ENCODE results near the gene CTSE. TPM values are rescaled to one million over a fixed set of nuclear protein-coding genes. Genes with fewer than 3 reads are reported as not detected.

CTSE gene
- total RNA-seq, 2 experiments from 2014 or later: not detected

DNA sequence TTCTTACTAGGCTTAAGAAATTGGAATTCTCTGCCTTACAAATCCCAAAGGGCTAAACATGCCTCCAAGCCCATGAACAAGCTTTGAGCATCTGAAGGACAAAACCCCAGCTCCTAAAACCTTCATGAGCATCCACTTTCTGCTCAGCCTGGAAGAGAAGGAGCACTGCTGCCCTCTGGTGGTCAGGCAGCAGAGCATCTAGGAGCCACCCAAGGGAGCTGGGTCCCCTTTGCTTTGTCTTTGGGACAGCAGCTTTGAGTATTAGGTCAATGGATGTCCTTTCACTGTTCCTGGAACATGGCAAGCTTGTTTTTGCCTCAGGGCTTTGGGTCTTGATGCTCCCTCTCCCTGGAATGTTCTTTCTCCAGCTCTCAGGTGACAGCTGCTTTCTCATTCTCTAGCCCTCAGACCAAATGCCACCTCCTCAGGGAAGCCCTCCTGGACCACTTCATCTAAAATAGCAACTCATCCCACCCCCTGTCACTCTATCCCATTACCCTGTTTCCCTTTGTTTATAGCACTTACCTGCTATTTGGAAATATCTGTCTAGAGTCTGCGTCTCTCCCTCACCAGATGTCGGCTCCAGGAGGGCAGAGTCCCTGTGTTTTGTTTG lies 46.2 kb downstream of the CTSE start:
- peaks cover 9% of the 10 kb centered on the region for H3K27me3 Mint-ChIP-seq
- H3K36me3 Mint-ChIP-seq (ENCODE audit: low read depth): no peaks in the 10 kb centered on the region
- H3K27ac Mint-ChIP-seq: no peak overlapping the region
- DNase-seq: peak; percentile 76
- POLR2A ChIA-PET: interaction anchor here (0.7 to 1.2 kb wide), 5 partner anchors 127 to 319 kb away, joined by 3 to 5 read pairs (median 4); partner anchors contain the start of gene PM20D1
- H3K9me3 Mint-ChIP-seq: peaks cover 21% of the 10 kb centered on the region
- no peaks in the 10 kb centered on the region for H3K4me1 Mint-ChIP-seq
- CTCF ChIA-PET: interaction anchor here (0.6 to 4.2 kb wide), 69 partner anchors 9 to 691 kb away, joined by 3 to 118 read pairs (median 4); partner anchors contain the start of genes PM20D1, RAB29 and RAB7B
- H3K4me3 Mint-ChIP-seq: no peak overlapping the region

DNA sequence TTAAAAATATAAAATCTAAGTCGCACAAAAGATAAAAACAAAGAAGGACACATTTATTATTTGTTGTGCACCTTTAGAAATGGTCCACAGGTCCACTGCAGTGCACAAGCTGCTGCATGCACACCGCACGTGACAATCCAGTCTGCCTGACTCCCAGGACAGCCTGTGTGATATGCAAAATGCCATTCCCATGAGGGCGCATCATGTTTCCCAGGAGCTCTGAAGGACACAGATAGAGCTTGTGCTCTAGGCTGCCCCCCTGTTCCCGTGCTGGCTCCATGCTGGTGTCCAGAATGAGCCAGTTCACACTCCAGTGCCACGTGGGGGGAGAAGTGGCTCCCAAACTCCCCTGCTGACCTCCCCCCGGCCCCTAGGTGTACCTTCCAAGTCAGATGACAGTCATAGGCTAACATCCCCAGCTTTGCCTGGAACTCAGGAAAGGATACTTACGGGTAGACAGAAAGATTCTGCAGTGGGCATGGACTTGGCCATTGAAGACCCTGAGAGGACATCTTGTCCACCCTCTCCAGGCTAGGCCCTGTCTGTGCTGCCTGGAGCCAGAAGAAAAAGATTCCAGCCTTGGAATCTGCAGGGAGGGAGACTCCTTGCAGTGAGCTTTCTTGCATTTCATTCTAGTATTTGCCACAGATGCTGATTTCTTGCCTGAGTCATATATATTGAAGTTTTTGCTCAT lies 46.8 kb downstream of the CTSE start:
- Mint-ChIP-seq H3K9me3 (peaks cover 17% of the 10 kb centered on the region), H3K4me1 (no peaks in the 10 kb centered on the region), H3K27me3 (peaks cover 4% of the 10 kb centered on the region), H3K36me3 (ENCODE audit: low read depth) (no peaks in the 10 kb centered on the region), H3K4me3 (no peak overlapping the region), H3K27ac (no peak overlapping the region)
- ChIA-PET CTCF (interaction anchor here (0.6 to 4.2 kb wide), 69 partner anchors 9 to 691 kb away, joined by 3 to 118 read pairs (median 4); partner anchors contain the start of genes PM20D1, RAB29 and RAB7B), POLR2A (interaction anchor here (0.7 to 1.2 kb wide), 5 partner anchors 127 to 318 kb away, joined by 3 to 5 read pairs (median 4); partner anchors contain the start of gene PM20D1)
- DNase-seq: no peak

DNA sequence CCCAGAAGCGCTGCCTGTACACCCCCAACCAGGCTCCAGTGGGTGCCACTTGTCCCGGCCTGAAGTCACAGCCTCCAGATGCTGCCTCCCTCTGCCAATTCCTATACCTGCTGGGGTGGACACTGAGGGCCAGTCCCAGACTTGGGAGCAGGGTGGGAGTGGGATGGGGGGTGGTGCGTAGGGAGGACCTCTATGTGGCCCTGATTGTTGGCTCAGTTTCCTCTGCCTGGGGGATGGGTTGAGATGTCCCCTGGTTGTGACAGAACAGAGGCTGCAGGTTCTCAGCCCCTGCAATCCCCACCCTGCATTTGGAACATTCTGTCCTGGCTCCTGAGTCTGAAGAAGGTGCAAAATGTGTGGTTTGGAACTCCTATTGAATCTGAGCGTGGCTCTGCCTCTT lies 47.7 kb downstream of the CTSE start:
- POLR2A ChIA-PET: no interaction called here
- CTCF ChIA-PET: interaction anchor here (1.9 to 4.2 kb wide), 5 partner anchors 11 to 316 kb away, joined by 4 to 118 read pairs (median 79); no protein-coding TSS in a partner anchor
- Mint-ChIP-seq H3K36me3 (ENCODE audit: low read depth) (no peaks in the 10 kb centered on the region), H3K4me1 (no peaks in the 10 kb centered on the region), H3K27ac (no peak overlapping the region), H3K4me3 (no peak overlapping the region), H3K27me3 (peaks cover 2% of the 10 kb centered on the region), H3K9me3 (peaks cover 16% of the 10 kb centered on the region)
- no peak for DNase-seq

DNA sequence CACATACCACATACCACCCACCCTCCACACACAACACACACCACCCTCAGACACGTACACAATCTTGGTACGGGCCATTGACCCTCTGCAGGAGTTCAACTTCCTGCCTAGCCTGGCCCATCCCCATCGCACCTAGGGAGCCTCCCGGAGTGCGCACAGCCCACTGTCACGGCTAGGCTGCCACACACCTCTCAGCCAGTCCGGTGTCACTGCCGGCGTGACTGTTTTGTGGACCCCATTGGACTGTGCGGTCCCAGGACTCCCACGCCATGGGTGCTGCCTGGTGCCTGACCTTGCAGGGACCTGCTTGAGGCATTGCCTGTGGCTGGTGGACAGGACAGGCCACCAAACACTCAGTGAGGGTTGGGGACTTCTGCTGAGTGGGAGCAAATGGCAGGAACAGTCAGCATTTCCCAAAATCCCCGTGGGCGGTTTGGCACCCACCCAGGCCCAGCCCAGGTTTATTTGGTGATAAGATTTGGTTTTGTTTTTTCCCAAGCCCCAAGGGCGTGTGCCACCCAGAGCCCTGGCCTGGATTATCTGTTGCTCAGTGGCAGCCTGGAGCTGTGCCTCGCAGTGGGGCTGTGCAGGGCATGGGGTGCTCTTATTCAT lies 48.2 kb downstream of the CTSE start:
- ChIA-PET POLR2A (interaction anchor here (0.5 kb wide), 1 partner anchor 117 kb away, joined by 3 read pairs; no protein-coding TSS in a partner anchor), CTCF (interaction anchor here (2.6 to 4.2 kb wide), 3 partner anchors 11 to 316 kb away, joined by 32 to 118 read pairs (median 84); no protein-coding TSS in a partner anchor)
- H3K4me3 Mint-ChIP-seq: no peak overlapping the region
- no peaks in the 10 kb centered on the region for H3K4me1 Mint-ChIP-seq
- H3K9me3 Mint-ChIP-seq: peaks cover 16% of the 10 kb centered on the region
- DNase-seq: no peak
- H3K27me3 Mint-ChIP-seq: peaks cover 2% of the 10 kb centered on the region
- H3K36me3 Mint-ChIP-seq (ENCODE audit: low read depth): no peaks in the 10 kb centered on the region
- H3K27ac Mint-ChIP-seq: no peak overlapping the region

DNA sequence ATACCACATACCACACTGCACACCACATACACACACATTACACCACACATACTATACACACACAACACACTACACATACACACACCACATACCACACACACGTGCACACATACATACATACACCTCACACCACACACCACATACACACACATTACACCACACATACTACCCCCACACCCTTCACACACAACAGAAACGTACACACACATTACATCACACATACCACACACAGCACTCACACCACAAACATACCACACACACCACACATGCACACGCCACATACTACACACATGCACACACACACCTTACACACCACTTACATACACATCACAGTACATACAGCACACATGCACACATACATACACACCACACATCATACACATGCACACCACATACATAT lies 49.0 kb downstream of the CTSE start:
- ChIA-PET CTCF (no interaction called here), POLR2A (no interaction called here)
- no peaks in the 10 kb centered on the region for H3K36me3 Mint-ChIP-seq (ENCODE audit: low read depth)
- peaks cover 2% of the 10 kb centered on the region for H3K27me3 Mint-ChIP-seq
- no peak overlapping the region for H3K27ac Mint-ChIP-seq
- peaks cover 16% of the 10 kb centered on the region for H3K9me3 Mint-ChIP-seq
- no peak overlapping the region for H3K4me3 Mint-ChIP-seq
- DNase-seq: no peak
- no peaks in the 10 kb centered on the region for H3K4me1 Mint-ChIP-seq

DNA sequence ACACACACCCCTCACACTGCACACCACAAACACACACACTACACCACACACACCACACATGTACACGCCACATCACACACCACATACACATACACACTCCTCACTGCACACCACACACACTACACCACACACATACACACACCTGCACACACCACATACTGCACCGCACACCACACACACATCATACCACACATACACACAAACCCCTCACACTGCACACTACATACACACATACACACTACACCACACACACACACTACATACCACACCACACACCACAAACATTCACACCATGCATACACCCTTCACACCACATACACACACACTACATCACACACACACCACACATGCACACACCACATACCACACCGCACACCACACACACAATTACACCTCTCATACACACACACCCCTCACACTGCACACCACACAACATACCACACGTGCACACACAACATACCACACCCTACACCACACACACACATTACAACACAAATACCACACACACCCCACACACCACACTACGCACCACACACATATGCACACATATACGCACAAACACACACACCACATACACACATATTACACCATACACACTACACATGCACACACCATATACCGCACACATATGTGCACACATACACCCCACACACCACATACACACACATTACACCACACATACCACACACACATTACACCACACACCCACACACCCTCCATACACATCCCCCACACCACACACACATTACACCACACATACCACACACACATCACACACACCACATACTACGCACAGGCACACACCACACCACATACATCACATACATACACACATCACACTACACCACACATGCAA lies 50.1 kb downstream of the CTSE start:
- H3K4me1 Mint-ChIP-seq: no peaks in the 10 kb centered on the region
- H3K27ac Mint-ChIP-seq: no peak overlapping the region
- ChIA-PET CTCF (no interaction called here), POLR2A (no interaction called here)
- peaks cover 16% of the 10 kb centered on the region for H3K9me3 Mint-ChIP-seq
- no peak overlapping the region for H3K4me3 Mint-ChIP-seq
- H3K27me3 Mint-ChIP-seq: peaks cover 2% of the 10 kb centered on the region
- no peaks in the 10 kb centered on the region for H3K36me3 Mint-ChIP-seq (ENCODE audit: low read depth)
- no peak for DNase-seq

DNA sequence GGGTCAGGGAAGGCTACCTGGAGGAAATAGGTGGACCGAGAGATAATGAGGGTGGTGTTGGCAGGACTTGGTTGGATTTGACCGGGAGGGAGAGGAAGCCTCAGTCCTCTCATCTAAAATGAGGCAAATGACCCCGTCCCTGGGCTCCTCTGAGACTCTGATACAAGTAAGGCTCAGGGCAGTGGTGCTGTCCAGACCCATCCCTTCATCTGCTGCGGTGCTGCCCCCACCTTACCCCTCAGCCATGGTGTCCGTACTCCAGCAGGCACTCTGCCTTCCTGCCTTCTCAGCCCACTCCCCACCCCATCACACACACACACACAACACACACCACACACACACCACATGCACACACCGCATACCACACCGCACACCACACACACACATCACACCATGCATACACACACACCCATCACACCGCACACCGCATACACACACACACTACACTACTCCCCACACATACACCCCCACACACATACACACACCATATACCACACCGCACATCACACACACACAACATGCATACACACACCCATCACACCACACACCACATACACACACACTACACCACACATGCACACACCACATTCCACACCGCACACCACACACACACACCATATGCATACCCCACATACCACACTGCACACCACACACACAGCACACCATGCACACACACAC lies 51.1 kb downstream of the CTSE start:
- Mint-ChIP-seq H3K27ac (no peak overlapping the region), H3K4me1 (no peaks in the 10 kb centered on the region), H3K27me3 (peaks cover 4% of the 10 kb centered on the region), H3K9me3 (peaks cover 16% of the 10 kb centered on the region), H3K4me3 (no peak overlapping the region), H3K36me3 (ENCODE audit: low read depth) (no peaks in the 10 kb centered on the region)
- POLR2A ChIA-PET: no interaction called here
- CTCF ChIA-PET: interaction anchor here (2.0 kb wide), 1 partner anchor 54 kb away, joined by 6 read pairs; no protein-coding TSS in a partner anchor
- DNase-seq: no peak

DNA sequence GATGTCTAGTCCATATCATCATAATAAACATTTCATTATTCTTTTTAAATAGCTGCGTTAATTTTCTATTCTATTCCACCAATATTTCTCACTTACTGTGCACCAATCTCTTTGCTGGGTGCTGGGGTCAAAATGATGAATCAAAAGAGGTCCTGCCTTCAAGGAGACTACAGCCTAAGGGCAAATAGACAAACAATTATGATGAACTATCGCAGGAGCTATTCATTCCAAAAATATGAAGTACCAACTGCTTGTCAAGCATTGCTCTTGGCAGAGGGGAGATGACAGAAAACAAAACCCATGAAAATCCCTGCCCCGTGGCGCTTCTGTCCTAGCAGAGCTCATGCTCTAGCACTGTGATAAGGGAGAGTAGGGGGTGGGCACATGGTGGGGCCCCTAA lies 51.6 kb downstream of the CTSE start:
- CTCF ChIA-PET: interaction anchor here (2.0 kb wide), 1 partner anchor 54 kb away, joined by 6 read pairs; no protein-coding TSS in a partner anchor
- Mint-ChIP-seq H3K4me3 (no peak overlapping the region), H3K27me3 (peaks cover 2% of the 10 kb centered on the region), H3K27ac (no peak overlapping the region), H3K36me3 (ENCODE audit: low read depth) (no peaks in the 10 kb centered on the region), H3K4me1 (no peaks in the 10 kb centered on the region), H3K9me3 (peaks cover 16% of the 10 kb centered on the region)
- DNase-seq: no peak
- POLR2A ChIA-PET: no interaction called here

DNA sequence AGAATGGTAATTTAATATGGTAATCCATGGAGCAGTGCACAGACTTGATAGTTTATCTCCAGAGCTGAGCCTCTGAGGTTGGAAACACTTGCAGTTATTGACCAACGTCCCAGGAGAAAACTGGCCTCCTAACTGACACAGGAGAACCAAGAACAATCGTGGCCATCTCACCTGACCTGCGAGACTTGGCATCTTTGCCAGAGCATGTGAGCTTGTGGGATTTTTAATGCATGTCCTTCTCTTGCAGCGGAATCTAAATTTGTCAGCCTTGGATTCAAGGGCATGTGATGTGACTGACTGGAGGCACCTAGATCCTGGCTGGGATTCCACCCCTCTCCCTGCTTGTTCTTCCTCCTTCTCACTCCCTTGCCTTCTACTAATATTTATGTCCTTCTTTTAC lies 52.6 kb downstream of the CTSE start:
- ChIA-PET POLR2A (no interaction called here), CTCF (interaction anchor here (0.9 to 2.0 kb wide), 4 partner anchors 53 to 315 kb away, joined by 3 to 6 read pairs (median 3); no protein-coding TSS in a partner anchor)
- no peak for DNase-seq
- no peaks in the 10 kb centered on the region for H3K36me3 Mint-ChIP-seq (ENCODE audit: low read depth)
- H3K27ac Mint-ChIP-seq: no peak overlapping the region
- no peak overlapping the region for H3K4me3 Mint-ChIP-seq
- no peaks in the 10 kb centered on the region for H3K4me1 Mint-ChIP-seq
- peaks cover 16% of the 10 kb centered on the region for H3K9me3 Mint-ChIP-seq
- H3K27me3 Mint-ChIP-seq: peaks cover 2% of the 10 kb centered on the region

DNA sequence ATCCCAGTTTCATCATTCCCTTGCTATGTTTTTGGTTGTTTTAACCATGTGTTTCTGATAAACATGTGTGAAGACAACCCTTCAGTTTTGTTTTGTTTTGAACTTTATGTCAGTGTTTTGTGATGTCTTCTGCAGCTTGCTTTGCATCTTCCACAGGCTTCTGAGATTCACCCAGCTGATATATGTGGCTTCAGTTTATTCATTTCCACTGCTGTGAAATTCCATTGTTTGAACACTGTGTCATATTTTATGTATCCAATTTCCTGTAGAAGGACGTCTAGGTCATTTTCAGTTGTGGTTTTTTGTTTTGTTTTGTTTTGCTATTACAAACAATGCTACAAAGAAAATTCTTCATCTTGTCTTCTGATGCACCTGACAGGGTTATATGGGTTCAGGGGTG lies 53.2 kb downstream of the CTSE start:
- Mint-ChIP-seq H3K36me3 (ENCODE audit: low read depth) (no peaks in the 10 kb centered on the region), H3K4me1 (no peaks in the 10 kb centered on the region), H3K9me3 (peaks cover 16% of the 10 kb centered on the region), H3K27ac (no peak overlapping the region), H3K4me3 (no peak overlapping the region), H3K27me3 (peaks cover 2% of the 10 kb centered on the region)
- ChIA-PET CTCF (interaction anchor here (0.6 to 2.0 kb wide), 5 partner anchors 13 to 315 kb away, joined by 3 to 6 read pairs (median 3); no protein-coding TSS in a partner anchor), POLR2A (no interaction called here)
- DNase-seq: no peak

DNA sequence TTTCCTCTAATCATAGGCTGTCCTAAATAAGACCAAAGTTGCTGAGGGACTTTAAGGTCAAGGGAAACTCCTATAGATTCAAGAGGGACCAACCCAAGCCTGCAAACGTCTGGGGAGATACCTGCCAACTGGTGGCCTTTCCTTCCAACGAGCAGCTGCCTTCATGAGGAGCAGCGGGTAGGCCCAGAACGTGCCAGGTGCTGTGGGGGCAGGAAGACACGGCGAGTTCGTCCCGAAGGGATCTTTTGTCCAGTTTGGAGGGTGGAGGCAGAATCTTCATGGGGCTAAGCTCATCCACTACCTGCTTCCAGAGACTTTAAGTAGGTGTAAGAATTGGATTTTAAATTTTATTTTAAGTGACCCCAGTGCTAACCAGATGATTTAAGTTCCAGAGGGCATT lies 54.5 kb downstream of the CTSE start:
- ChIA-PET POLR2A (no interaction called here), CTCF (interaction anchor here (1.7 to 3.2 kb wide), 3 partner anchors 8 to 137 kb away, joined by 6 to 17 read pairs (median 7); no protein-coding TSS in a partner anchor)
- no peak for DNase-seq
- peaks cover 6% of the 10 kb centered on the region for H3K9me3 Mint-ChIP-seq
- no peaks in the 10 kb centered on the region for H3K4me1 Mint-ChIP-seq
- peaks cover 2% of the 10 kb centered on the region for H3K27me3 Mint-ChIP-seq
- no peak overlapping the region for H3K4me3 Mint-ChIP-seq
- no peaks in the 10 kb centered on the region for H3K36me3 Mint-ChIP-seq (ENCODE audit: low read depth)
- no peak overlapping the region for H3K27ac Mint-ChIP-seq

Measured in activated CD4-positive, alpha-beta memory T cell treated with anti-CD3 and anti-CD28 coated beads, Interleukin-2, amount 10 ng/mL, durations not matched to agents 7 days and 5 days (primary cell).